ENCODE data around the gene HOOK1. TPM values are rescaled to one million over a fixed set of nuclear protein-coding genes. Genes with fewer than 3 reads are reported as not detected.

The HOOK1 gene
- total and polyA plus RNA-seq, 2 experiments from 2014 or later: 10.4 to 12.9 TPM

DNA sequence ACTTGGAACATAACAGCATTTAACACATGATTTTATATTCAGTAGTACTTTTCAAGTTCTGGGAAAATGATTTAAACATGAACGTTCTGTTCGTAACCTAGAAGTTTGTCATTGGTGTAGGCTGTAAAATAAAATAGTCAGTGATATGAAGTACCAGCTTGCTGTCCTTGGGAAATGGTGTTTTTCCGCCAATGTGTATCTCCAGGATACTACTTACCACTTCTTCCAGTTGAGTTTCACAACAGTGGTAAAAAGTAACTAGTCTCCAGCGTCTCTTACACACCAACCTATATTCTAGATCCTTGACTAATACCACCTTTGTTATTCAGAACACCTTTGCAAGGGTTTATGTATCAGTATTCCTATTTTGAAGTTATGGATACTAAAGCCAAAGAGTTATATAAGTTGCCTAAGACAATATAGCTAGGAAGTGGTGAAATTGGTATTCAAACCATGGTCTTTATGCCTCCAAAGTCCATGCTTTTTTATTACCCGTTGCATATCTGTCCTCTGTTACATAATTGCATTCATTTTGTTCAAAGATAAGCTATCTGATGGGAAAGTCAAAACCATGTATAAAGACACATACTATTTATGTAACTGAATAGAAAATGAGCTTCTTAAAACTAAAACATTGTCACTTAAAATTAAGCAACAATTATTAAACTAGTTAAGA, 43.1 kb downstream of the HOOK1 start:
- H3K9me3 ChIP-seq (ENCODE audit: low read depth): no peaks in the 10 kb centered on the region
- H3K27me3 ChIP-seq: no peaks in the 10 kb centered on the region
- peaks cover 15% of the 10 kb centered on the region for H3K4me1 ChIP-seq (ENCODE audit: low read depth)
- no peak for DNase-seq (ENCODE audit: low read depth in 1 of 2, low spot score in 1 of 2)
- peaks cover 4% of the 10 kb centered on the region for H3K36me3 ChIP-seq
- H3K4me3 ChIP-seq: no peak overlapping the region
- no peak for TF ChIP-seq CTCF (IDR thresholded peaks at IDR 0.05; ENCODE audit: low read depth, low read length)
- H3K27ac ChIP-seq: peak overlapping the region; percentile 74

GRCh38 chr1:59866462-59866861, 51.7 kb downstream of the HOOK1 start:
- Histone ChIP-seq H3K4me1 (ENCODE audit: low read depth) (peaks cover 17% of the 10 kb centered on the region), H3K9me3 (ENCODE audit: low read depth) (no peaks in the 10 kb centered on the region), H3K27ac (peak overlapping the region; percentile 18), H3K4me3 (no peak overlapping the region), H3K36me3 (peaks cover 20% of the 10 kb centered on the region), H3K27me3 (no peaks in the 10 kb centered on the region)
- no peak for DNase-seq (ENCODE audit: low read depth in 1 of 2, low spot score in 1 of 2)
- no peak for TF ChIP-seq CTCF (IDR thresholded peaks at IDR 0.05; ENCODE audit: low read depth, low read length)

DNA sequence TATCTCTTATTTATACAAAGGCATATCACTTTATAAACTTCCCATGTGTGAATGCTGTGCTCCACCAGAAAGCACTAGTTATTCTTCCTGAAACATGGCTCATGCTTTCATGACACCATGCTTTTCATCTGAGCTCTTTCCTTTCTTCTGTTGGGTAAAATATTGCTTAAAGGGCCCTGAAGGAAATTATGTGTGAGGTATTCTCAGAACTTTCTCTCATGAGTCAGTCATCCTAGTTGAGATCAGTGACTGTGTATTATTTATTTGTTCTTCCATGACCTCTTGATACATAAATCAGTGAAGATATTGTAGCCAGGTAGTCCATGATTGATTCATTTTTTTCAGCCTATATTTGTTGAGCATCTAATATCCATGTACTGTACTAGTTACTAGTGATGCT, 57.0 kb downstream of the HOOK1 start:
- Histone ChIP-seq H3K27me3 (no peaks in the 10 kb centered on the region), H3K9me3 (ENCODE audit: low read depth) (no peaks in the 10 kb centered on the region), H3K4me3 (no peak overlapping the region), H3K4me1 (ENCODE audit: low read depth) (no peaks in the 10 kb centered on the region), H3K36me3 (peaks cover 27% of the 10 kb centered on the region), H3K27ac (no peak overlapping the region)
- no peak for DNase-seq (ENCODE audit: low read depth in 1 of 2, low spot score in 1 of 2)
- no peak for TF ChIP-seq CTCF (IDR thresholded peaks at IDR 0.05; ENCODE audit: low read depth, low read length)

DNA sequence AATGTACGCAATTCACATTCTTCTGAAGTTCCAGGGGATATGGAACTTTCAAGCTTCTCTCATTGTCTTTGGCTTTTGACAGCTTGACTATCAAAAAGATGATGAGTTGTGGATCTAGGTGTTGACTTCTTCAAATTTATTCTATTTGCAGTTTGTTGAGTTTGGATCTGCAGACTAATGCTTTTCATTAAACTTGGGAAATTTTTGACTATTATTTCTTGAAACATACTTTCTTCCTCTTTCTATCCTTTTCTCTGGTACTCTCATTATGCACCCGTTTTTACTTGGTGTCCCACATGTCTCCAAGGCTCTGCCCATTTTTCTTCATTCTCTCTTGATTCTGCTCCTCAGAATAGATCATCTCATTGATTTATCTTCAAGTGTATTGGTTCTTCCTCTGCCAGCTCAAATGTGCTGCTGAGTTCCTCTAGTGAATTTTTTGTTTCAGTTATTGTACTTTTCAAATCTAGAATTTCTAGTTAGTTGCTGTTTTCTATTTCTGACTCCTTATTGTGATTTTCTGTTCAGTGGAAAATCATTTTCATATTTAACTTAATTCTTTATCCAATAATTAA, 62.4 kb downstream of the HOOK1 start:
- H3K4me1 ChIP-seq (ENCODE audit: low read depth): peaks cover 20% of the 10 kb centered on the region
- H3K27me3 ChIP-seq: no peaks in the 10 kb centered on the region
- H3K27ac ChIP-seq: no peak overlapping the region
- H3K9me3 ChIP-seq (ENCODE audit: low read depth): no peaks in the 10 kb centered on the region
- no peak for DNase-seq (ENCODE audit: low read depth in 1 of 2, low spot score in 1 of 2)
- no peak for TF ChIP-seq CTCF (IDR thresholded peaks at IDR 0.05; ENCODE audit: low read depth, low read length)
- no peak overlapping the region for H3K4me3 ChIP-seq
- peaks cover 13% of the 10 kb centered on the region for H3K36me3 ChIP-seq

GRCh38 chr1:59878370-59878769, 63.6 kb downstream of the HOOK1 start:
- TF ChIP-seq CTCF (IDR thresholded peaks at IDR 0.05; ENCODE audit: low read depth, low read length): no peak
- no peak for DNase-seq (ENCODE audit: low read depth in 1 of 2, low spot score in 1 of 2)

More at GRCh38 chr1:59878370-59878769, 63.6 kb downstream of the HOOK1 start:
- peaks cover 4% of the 10 kb centered on the region for H3K36me3 ChIP-seq
- H3K4me3 ChIP-seq: no peak overlapping the region
- no peak overlapping the region for H3K27ac ChIP-seq
- no peaks in the 10 kb centered on the region for H3K27me3 ChIP-seq
- H3K4me1 ChIP-seq (ENCODE audit: low read depth): peaks cover 20% of the 10 kb centered on the region
- H3K9me3 ChIP-seq (ENCODE audit: low read depth): no peaks in the 10 kb centered on the region

Measured in cardiac muscle cell (in vitro differentiated cells and primary cell).